Measurements from ENCODE around the gene FTH1.

The FTH1 gene

GRCh38 chr11:61945191-61945590, 22.2 kb downstream of the FTH1 start:
- peaks cover 2% of the 10 kb centered on the region; the same call in 1 of the 2 replicates for H3K27me3 ChIP-seq (ENCODE audit: control insufficient read depth, low read length)
- H3K9me2 ChIP-seq (replicated peaks; ENCODE audit: control insufficient read depth, low read length), result no peaks in the 10 kb centered on the region
- H3K27ac ChIP-seq (ENCODE audit: low read depth, low read length), result no peak overlapping the region
- H3K4me1 ChIP-seq (ENCODE audit: control insufficient read depth, low read length), result peaks cover 9% of the 10 kb centered on the region; the same call in 1 of the 2 replicates
- H3K36me3 ChIP-seq (ENCODE audit: control insufficient read depth, low read length), result no peaks in the 10 kb centered on the region
- no peaks in the 10 kb centered on the region for H3F3A ChIP-seq (ENCODE audit: control insufficient read depth, insufficient read depth)
- H3K9me3 ChIP-seq (ENCODE audit: control insufficient read depth, insufficient read depth, low read length), result no peaks in the 10 kb centered on the region
- no peak overlapping the region for H3K4me3 ChIP-seq (ENCODE audit: low read length)
- no peaks in the 10 kb centered on the region for H4K20me1 ChIP-seq (ENCODE audit: control insufficient read depth, insufficient read depth, low read depth, low read length)
- no peaks in the 10 kb centered on the region for H3K79me2 ChIP-seq (ENCODE audit: control insufficient read depth, low read length)
- TF ChIP-seq CTCF (IDR thresholded peaks at IDR 0.05; ENCODE audit: low read depth, low read length, poor library complexity, severe bottlenecking) (no peak), EZH2phosphoT487 (IDR thresholded peaks at IDR 0.05; ENCODE audit: borderline replicate concordance, low read length) (no peak)
- H3K4me2 ChIP-seq (ENCODE audit: low read length), result no peak overlapping the region

GRCh38 chr11:61940466-61940865, 27.0 kb downstream of the FTH1 start:
- H3F3A ChIP-seq (ENCODE audit: control insufficient read depth, insufficient read depth), result no peaks in the 10 kb centered on the region
- peaks cover 5% of the 10 kb centered on the region for H3K9me3 ChIP-seq (ENCODE audit: control insufficient read depth, insufficient read depth, low read length)
- no peak overlapping the region for H3K27ac ChIP-seq (ENCODE audit: low read depth, low read length)
- no peak overlapping the region for H3K4me3 ChIP-seq (ENCODE audit: low read length)
- H3K9me2 ChIP-seq (replicated peaks; ENCODE audit: control insufficient read depth, low read length), result no peaks in the 10 kb centered on the region
- H3K79me2 ChIP-seq (ENCODE audit: control insufficient read depth, low read length), result no peaks in the 10 kb centered on the region
- no peaks in the 10 kb centered on the region for H3K36me3 ChIP-seq (ENCODE audit: control insufficient read depth, low read length)
- no peak overlapping the region for H3K4me2 ChIP-seq (ENCODE audit: low read length)
- peaks cover 5% of the 10 kb centered on the region; the same call in 1 of the 2 replicates for H3K27me3 ChIP-seq (ENCODE audit: control insufficient read depth, low read length)
- no peak for TF ChIP-seq CTCF (IDR thresholded peaks at IDR 0.05; ENCODE audit: low read depth, low read length, poor library complexity, severe bottlenecking)
- TF ChIP-seq EZH2phosphoT487 (IDR thresholded peaks at IDR 0.05; ENCODE audit: borderline replicate concordance, low read length), result no peak
- no peaks in the 10 kb centered on the region for H4K20me1 ChIP-seq (ENCODE audit: control insufficient read depth, insufficient read depth, low read depth, low read length)
- H3K4me1 ChIP-seq (ENCODE audit: control insufficient read depth, low read length), result no peaks in the 10 kb centered on the region; the same call in 1 of the 2 replicates

GRCh38 chr11:61935861-61936260, 31.6 kb downstream of the FTH1 start:
- no peaks in the 10 kb centered on the region for H3F3A ChIP-seq (ENCODE audit: control insufficient read depth, insufficient read depth)
- H3K9me2 ChIP-seq (replicated peaks; ENCODE audit: control insufficient read depth, low read length), result no peaks in the 10 kb centered on the region
- no peak overlapping the region for H3K4me2 ChIP-seq (ENCODE audit: low read length)
- H4K20me1 ChIP-seq (ENCODE audit: control insufficient read depth, insufficient read depth, low read depth, low read length), result no peaks in the 10 kb centered on the region
- peaks cover 5% of the 10 kb centered on the region for H3K9me3 ChIP-seq (ENCODE audit: control insufficient read depth, insufficient read depth, low read length)
- H3K4me3 ChIP-seq (ENCODE audit: low read length), result no peak overlapping the region
- peaks cover 11% of the 10 kb centered on the region for H3K27me3 ChIP-seq (ENCODE audit: control insufficient read depth, low read length)
- H3K36me3 ChIP-seq (ENCODE audit: control insufficient read depth, low read length), result no peaks in the 10 kb centered on the region
- H3K27ac ChIP-seq (ENCODE audit: low read depth, low read length), result no peak overlapping the region
- H3K4me1 ChIP-seq (ENCODE audit: control insufficient read depth, low read length), result no peaks in the 10 kb centered on the region
- H3K79me2 ChIP-seq (ENCODE audit: control insufficient read depth, low read length), result no peaks in the 10 kb centered on the region
- TF ChIP-seq CTCF (IDR thresholded peaks at IDR 0.05; ENCODE audit: low read depth, low read length, poor library complexity, severe bottlenecking) (no peak), EZH2phosphoT487 (IDR thresholded peaks at IDR 0.05; ENCODE audit: borderline replicate concordance, low read length) (no peak)

Measured in DOHH2 (cell line).